Mucosa of rectum (tissue), 2 donors: ENCODE data around the gene LYPD1.

Experiments used
- H3K27ac ChIP-seq, 2 donors: one replicate each; pipeline ENCODE4 v1.7.0; 2013; ENCODE audit warnings: inconsistent platforms in 2 of 2, low read depth in 2 of 2, low read length in 2 of 2
- H3K27me3 ChIP-seq, 2 donors: one replicate each; pipeline ENCODE4 v1.7.0; 2013; ENCODE audit warnings: low read length in 2 of 2; ENCODE audit not compliant: control insufficient read depth in 2 of 2, insufficient read depth in 2 of 2
- H3K36me3 ChIP-seq, 2 donors: one replicate each; pipeline ENCODE4 v1.7.0; 2013; ENCODE audit warnings: low read length in 2 of 2; ENCODE audit not compliant: control insufficient read depth in 2 of 2, insufficient read depth in 2 of 2
- H3K4me1 ChIP-seq, 2 donors: one replicate each; pipeline ENCODE4 v1.7.0; 2013; ENCODE audit warnings: low read length in 2 of 2, mild to moderate bottlenecking in 1 of 2; ENCODE audit not compliant: control insufficient read depth in 2 of 2, insufficient read depth in 2 of 2
- H3K4me3 ChIP-seq, 2 donors: one replicate each; pipeline ENCODE4 v1.7.0; 2013; ENCODE audit warnings: low read length in 2 of 2
- H3K9ac ChIP-seq, 2 donors: one replicate each; pipeline ENCODE4 v1.7.0; 2013; ENCODE audit warnings: low read length in 2 of 2, low read depth in 1 of 2, mild to moderate bottlenecking in 1 of 2
- H3K9me3 ChIP-seq, 2 donors: one replicate each; pipeline ENCODE4 v1.7.0; 2013; ENCODE audit warnings: low read length in 2 of 2; ENCODE audit not compliant: control insufficient read depth in 2 of 2
- donor health status: healthy.
- donor health status: Normal muscosa, but diverticular disease.

LYPD1 gene

DNA sequence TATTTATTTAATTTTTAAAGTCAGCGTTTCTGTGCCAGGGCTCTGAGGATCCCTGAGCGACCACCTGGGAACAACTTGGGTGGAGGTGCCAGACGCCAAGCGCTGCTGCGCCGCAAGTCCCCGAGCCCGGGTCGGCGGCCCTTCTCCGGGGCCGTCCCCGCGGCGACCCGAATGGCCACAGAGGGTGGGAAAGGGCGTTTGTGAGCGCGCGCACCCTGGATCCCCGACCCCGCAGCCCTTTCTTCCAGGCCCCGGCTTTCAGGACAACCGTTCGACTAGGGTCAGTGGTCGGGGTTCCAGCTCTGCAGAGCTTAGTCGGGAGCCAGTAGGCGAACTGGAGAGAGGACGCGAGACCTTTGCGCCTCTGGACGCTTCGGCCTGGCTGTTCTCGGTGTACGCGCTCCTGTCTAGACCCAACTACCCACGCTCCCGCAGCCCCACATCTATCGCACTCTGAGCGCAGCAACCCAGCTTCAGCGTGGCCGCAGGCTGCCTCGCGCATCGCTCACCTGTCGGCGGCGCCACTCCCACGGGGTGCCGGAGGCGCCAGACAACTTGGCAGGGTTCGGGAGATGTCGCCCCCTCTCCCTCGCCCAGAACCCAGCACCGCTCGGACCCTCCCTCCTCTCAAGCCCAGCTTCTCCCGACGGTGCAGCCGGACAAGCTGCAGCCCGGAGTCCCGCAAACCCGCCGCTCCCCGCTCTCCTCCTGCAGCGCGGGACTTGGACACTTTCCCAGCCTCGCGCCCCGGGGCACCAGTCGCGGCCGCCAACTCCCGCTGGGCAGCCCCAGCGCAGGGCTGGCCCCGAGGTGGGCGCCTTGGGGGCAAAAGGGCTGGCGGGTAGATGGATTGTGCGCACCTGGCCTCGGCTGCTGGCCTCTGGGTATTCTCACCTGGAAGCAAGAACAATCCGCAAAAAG is 758 bp downstream of the LYPD1 start:
- Histone ChIP-seq H3K36me3 (no peaks in the 10 kb centered on the region), H3K27ac (no peak overlapping the region), H3K4me1 (peaks cover 8% of the 10 kb centered on the region in 2 donors), H3K9ac (no peak overlapping the region), H3K4me3 (peak overlapping the region in 1 of 2 donors; percentile 38), H3K27me3 (peaks cover 19 to 36% of the 10 kb centered on the region in 2 donors), H3K9me3 (no peaks in the 10 kb centered on the region)

DNA sequence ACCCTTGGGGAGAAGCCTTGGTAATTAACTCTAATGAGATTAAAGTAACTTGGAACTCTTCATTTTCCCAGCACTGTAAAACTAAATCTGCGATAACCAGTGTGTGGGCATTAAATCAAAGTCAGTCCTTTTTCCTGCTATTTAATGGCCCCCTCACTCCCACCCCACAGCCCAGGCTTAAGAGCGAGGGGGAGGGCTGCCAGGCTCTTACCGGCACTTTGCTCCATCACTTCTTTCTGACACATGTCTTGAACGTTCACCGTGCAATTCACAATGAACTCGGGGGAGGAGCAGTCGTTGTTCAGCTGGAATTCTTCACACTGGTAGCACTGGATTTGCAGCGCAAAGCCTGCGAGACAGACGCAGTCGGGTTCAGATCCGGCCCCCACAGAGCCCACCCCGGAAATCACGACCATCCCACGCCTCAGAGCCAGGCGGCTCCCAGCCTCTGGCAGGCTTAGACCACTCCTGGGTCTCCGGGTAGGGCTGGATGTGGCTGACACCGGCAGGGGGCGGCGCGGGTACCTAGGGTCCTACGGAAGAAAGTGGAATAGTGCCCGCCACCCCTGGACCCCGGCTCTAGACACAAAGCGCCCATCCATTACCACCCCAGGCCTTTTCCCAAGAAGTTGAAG is 1.7 kb downstream of the LYPD1 start:
- no peak overlapping the region for H3K4me3 ChIP-seq
- H3K9ac ChIP-seq = no peak overlapping the region
- no peaks in the 10 kb centered on the region for H3K36me3 ChIP-seq

DNA sequence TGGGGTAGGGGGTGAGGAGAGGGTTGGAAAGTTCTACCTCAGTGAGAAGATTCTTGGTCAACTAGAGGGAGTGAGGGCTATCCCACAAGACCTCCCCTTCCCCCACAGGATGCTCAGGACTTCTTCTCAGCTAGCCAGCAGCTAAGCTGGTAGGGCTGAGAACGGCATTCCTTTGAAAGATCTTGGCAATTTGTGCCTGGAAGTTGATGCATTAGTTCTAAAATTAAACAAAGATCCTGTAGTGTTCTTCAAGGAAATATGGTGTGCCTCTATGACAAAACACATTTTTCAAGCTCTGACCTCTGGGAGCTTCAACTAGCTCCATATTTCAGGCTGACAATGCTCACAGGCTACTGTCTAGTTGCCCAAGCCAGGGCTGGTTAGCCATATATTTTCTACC is 2.3 kb downstream of the LYPD1 start:
- Histone ChIP-seq H3K9ac (no peak overlapping the region), H3K4me1 (peaks cover 8% of the 10 kb centered on the region in 2 donors), H3K27ac (no peak overlapping the region), H3K27me3 (peaks cover 21 to 36% of the 10 kb centered on the region in 2 donors), H3K9me3 (no peaks in the 10 kb centered on the region), H3K4me3 (no peak overlapping the region), H3K36me3 (no peaks in the 10 kb centered on the region)

More for the DNA sequence above, 1.7 kb downstream of the LYPD1 start:
- Histone ChIP-seq H3K9me3 (no peaks in the 10 kb centered on the region), H3K27ac (no peak overlapping the region), H3K27me3 (peaks cover 21 to 36% of the 10 kb centered on the region in 2 donors), H3K4me1 (peaks cover 8% of the 10 kb centered on the region in 2 donors)

DNA sequence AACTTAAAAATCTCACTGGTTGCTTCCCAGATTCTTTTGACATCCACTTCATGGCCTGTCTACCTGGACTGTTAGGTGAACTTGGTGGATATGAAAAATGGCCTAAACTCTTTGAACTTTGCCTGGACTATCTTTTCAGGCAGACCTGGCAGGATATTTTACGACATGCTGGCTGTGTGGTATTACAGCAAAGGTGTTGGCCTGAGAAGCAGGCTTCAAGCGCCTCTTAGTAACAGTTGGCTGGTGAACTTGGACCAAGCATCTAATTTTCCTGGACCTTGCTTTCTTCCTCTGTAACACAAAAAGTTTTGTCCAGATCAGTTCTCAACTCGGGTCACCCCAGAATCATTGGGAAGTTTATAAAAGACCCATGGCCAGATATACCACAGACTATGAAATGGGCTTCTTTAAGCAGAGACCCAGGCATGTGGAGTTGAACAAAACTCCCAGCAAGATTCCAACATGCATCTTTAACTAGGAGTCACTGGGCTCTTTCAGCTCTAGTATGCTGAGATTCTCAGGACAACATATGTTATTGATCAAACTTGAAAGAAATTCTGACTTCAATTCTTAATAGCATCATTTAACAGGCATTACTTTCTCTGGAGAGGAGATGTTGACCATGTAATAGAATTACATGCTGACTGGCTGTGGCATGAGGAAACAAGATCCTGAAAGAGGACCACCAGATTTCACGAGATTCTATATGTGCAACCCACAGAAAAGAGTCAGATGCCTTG is 4.4 kb downstream of the LYPD1 start:
- no peak overlapping the region for H3K4me3 ChIP-seq
- H3K27me3 ChIP-seq = peaks cover 14 to 31% of the 10 kb centered on the region in 2 donors
- H3K9ac ChIP-seq = no peak overlapping the region
- no peaks in the 10 kb centered on the region for H3K9me3 ChIP-seq
- no peak overlapping the region for H3K27ac ChIP-seq
- H3K36me3 ChIP-seq = no peaks in the 10 kb centered on the region
- H3K4me1 ChIP-seq = peaks cover 3 to 7% of the 10 kb centered on the region in 2 donors

DNA sequence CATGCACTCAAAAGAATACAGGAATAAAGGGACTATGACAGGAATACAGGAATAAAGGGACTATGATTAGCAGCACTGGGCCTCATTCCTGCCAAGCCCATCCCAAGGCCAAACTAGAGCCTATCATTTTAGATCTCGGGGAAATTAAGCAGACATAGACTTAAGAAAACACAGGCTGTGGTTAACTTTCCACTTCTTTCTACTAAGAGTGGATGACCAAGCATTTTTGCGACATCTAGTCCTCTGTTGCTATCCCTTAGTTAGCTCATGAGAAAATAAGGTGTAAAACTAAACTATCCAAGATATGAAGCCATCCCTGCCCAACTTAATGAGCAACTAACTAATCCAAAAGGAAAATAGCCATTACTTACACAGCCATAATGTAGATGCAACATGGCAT is 5.9 kb downstream of the LYPD1 start:
- Histone ChIP-seq H3K4me3 (no peak overlapping the region), H3K9ac (no peak overlapping the region), H3K9me3 (no peaks in the 10 kb centered on the region), H3K4me1 (peaks cover 0 to 1% of the 10 kb centered on the region in 2 donors), H3K27me3 (peaks cover 10 to 20% of the 10 kb centered on the region in 2 donors), H3K27ac (no peak overlapping the region), H3K36me3 (no peaks in the 10 kb centered on the region)

DNA sequence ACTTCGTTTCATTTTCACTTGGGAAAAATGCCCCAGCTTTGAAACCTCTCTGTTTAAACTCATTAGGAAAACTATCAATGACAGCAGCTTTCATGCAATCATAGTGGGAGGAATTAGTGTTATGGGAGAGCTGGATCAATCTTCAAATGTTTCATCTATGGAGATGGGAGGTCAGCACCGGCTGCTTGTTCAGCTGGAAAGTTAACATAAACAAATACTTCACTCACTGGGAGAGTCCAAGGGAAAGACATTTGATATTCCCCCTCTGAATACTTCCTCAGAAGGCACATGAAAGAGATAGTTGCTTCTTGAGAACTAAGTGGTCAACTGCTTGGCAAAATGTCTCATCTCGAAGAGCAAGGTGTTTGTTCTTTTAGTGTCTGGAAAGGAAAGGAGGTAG is 7.3 kb downstream of the LYPD1 start:
- H3K9me3 ChIP-seq = no peaks in the 10 kb centered on the region
- H3K9ac ChIP-seq = no peak overlapping the region
- H3K27me3 ChIP-seq = peaks cover 3 to 10% of the 10 kb centered on the region in 2 donors
- no peaks in the 10 kb centered on the region for H3K4me1 ChIP-seq
- no peak overlapping the region for H3K4me3 ChIP-seq
- H3K27ac ChIP-seq = no peak overlapping the region
- no peaks in the 10 kb centered on the region for H3K36me3 ChIP-seq

DNA sequence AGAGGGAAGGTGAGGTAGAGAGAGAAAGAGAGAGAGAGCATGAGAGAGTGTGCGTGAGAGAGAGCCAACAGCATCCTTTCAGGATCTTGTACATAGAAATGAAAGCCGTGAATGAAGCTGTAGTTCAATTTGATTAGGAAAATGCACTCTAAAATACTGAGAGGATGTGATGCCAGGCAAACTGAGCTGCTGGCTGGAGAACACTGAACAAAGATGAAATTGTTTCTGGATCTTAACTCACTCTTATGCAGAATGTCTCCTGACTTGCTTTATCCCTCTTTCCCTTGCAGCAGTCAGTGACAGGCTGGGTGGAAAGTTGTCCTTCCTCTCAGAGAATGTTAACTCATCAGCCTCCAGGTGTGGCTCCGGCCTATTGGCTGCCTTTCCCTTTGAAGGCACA is 10.7 kb downstream of the LYPD1 start:
- Histone ChIP-seq H3K4me3 (no peak overlapping the region), H3K27ac (no peak overlapping the region), H3K9me3 (no peaks in the 10 kb centered on the region), H3K36me3 (no peaks in the 10 kb centered on the region), H3K4me1 (no peaks in the 10 kb centered on the region), H3K9ac (no peak overlapping the region), H3K27me3 (peaks cover 0 to 3% of the 10 kb centered on the region in 2 donors)

DNA sequence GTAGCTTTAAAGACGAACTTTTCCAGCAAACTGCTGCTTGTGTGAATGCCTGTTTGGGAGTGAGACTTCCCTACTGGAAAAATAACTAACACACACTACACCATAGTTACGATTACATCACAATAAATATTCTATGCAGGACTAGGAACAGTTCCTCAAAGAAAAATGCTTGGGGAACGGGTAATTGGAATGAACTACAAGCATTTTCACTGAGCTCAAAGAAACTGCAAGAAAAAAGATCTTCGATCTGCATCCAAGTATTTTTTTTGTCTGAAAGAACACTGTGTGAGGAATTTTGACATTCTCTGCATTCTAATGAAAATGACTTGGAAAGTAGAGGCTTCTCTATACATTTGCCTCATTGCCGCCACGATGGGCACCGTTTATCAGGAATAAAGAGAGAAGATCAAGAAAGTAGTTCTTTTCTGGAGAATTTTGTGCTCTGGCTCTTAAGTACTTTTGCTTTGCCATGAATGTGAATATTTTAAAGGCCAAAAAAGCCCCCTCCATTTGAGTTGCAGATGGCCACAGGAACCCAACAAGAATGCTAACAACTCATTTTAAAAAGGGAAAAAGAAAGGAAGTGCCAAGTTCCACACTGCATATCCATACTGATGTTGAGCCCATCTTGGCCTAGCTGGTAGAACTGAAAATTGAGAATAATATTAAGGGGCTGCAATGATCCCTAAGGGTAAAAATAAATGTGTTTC is 13.6 kb downstream of the LYPD1 start:
- H3K27ac ChIP-seq = no peak overlapping the region
- no peaks in the 10 kb centered on the region for H3K36me3 ChIP-seq
- no peak overlapping the region for H3K9ac ChIP-seq
- no peak overlapping the region for H3K4me3 ChIP-seq
- H3K9me3 ChIP-seq = no peaks in the 10 kb centered on the region
- H3K27me3 ChIP-seq = no peaks in the 10 kb centered on the region
- no peaks in the 10 kb centered on the region for H3K4me1 ChIP-seq

DNA sequence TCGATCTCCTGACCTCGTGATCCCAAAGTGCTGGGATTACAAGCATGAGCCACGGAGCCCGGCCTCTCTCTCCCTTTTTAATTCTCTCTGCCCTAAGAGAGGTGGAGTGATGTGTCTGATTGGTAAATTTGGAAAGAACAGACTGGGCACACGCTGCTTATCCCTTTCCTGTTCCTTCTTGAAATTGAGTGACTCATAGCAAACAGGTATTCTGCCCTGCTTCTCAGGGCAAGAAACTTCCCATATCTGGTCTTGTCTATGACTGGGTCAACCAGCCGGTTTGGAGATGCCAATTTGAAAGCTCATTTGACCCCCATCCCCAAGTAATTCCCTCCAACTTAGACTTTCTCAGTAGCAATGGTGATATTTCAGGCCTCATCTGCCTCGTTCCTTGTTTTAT is 15.0 kb downstream of the LYPD1 start:
- no peak overlapping the region for H3K27ac ChIP-seq
- H3K9ac ChIP-seq = no peak overlapping the region
- H3K4me3 ChIP-seq = no peak overlapping the region
- no peaks in the 10 kb centered on the region for H3K9me3 ChIP-seq
- no peaks in the 10 kb centered on the region for H3K27me3 ChIP-seq
- H3K4me1 ChIP-seq = no peaks in the 10 kb centered on the region
- no peaks in the 10 kb centered on the region for H3K36me3 ChIP-seq
